ENCODE results near the gene CSMD2. TPM values are rescaled to one million over a fixed set of nuclear protein-coding genes. Genes with fewer than 3 reads are reported as not detected.

The CSMD2 gene
- total RNA-seq, 1 experiment from 2014 or later: 2.8 TPM

DNA sequence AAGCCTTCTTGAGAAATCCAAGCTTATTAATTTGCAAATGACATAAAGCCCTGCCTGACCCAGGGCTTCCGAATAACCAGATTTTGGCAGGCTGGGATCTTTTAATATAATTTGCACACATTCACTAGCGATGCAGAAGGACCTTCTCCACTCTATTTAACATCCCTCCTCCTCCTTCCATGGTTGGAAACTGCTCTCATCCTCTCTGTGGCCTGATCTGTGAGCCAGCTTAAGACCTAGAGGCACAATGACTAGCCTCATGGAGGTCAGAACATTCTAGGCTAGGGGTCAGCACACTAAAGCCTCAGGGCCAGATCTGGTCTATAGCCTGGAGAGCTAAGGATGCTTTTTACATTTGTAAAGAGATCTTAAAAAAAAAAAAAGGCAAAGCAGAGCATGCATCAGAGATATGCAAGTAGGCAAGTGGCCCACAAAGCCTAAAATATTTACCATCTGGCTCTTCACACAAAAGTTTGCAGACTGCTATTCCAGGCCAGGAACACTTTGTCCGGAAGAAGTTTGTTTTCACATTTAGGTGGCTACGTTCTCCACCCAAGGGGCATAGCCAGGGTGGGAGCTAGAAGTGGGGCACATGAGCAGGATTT is 439.4 kb downstream of the CSMD2 start:
- DNase-seq (ENCODE audit: low spot score): no peak
- Histone ChIP-seq H3K9me3 (ENCODE audit: low read depth, low read length, poor library complexity, severe bottlenecking) (no peaks in the 10 kb centered on the region), H3K27ac (ENCODE audit: low read depth, low read length, poor library complexity, severe bottlenecking) (no peak overlapping the region), H3K4me3 (ENCODE audit: low read depth, low read length, poor library complexity, severe bottlenecking) (no peak overlapping the region), H3K27me3 (replicated peaks; ENCODE audit: insufficient read depth, low read depth, low read length, poor library complexity) (peaks cover 10% of the 10 kb centered on the region), H3K36me3 (ENCODE audit: insufficient read depth, low read length, poor library complexity, severe bottlenecking) (no peaks in the 10 kb centered on the region), H3K4me1 (ENCODE audit: insufficient read depth, low read length, poor library complexity, severe bottlenecking) (no peaks in the 10 kb centered on the region)
- no peak for TF ChIP-seq EZH2 (IDR thresholded peaks at IDR 0.05; ENCODE audit: borderline replicate concordance, low read depth, low read length, poor library complexity, severe bottlenecking)
- TF ChIP-seq, protein P1, sequence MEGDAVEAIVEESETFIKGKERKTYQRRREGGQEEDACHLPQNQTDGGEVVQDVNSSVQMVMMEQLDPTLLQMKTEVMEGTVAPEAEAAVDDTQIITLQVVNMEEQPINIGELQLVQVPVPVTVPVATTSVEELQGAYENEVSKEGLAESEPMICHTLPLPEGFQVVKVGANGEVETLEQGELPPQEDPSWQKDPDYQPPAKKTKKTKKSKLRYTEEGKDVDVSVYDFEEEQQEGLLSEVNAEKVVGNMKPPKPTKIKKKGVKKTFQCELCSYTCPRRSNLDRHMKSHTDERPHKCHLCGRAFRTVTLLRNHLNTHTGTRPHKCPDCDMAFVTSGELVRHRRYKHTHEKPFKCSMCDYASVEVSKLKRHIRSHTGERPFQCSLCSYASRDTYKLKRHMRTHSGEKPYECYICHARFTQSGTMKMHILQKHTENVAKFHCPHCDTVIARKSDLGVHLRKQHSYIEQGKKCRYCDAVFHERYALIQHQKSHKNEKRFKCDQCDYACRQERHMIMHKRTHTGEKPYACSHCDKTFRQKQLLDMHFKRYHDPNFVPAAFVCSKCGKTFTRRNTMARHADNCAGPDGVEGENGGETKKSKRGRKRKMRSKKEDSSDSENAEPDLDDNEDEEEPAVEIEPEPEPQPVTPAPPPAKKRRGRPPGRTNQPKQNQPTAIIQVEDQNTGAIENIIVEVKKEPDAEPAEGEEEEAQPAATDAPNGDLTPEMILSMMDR (conservative IDR thresholded peaks at IDR 0.05; ENCODE audit: low read depth, low read length): no peak
- ChIA-PET CTCF (no interaction called here), POLR2A (ENCODE audit: low non-redundant PET) (no interaction called here)
- intact Hi-C loops (cut with micrococcal nuclease; ENCODE audit: unreplicated experiment): no loop called here
- BruUV-seq (replicated peaks): no TSS peak

DNA sequence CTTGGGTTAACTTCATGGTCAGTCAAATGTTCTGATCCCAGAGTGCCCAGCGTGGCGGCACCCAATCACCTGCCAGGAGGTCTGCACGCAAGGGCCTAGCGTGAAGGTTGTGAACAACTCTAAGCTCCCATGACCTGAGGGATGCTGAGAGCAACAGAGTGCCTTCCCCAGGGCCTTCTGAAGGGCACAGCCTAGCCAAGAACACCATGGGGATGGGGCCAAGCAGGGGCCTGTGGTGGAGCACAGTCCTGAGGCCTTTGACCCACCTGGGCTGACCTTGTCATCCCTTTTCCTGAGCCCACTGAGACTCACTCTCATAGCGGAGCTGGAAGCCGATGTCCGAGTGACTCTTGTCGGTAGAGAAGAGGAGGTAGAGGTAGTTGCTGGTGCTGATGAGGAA is 440.0 kb downstream of the CSMD2 start:
- Histone ChIP-seq H3K27me3 (replicated peaks; ENCODE audit: insufficient read depth, low read depth, low read length, poor library complexity) (peaks cover 4% of the 10 kb centered on the region), H3K27ac (ENCODE audit: low read depth, low read length, poor library complexity, severe bottlenecking) (no peak overlapping the region), H3K36me3 (ENCODE audit: insufficient read depth, low read length, poor library complexity, severe bottlenecking) (no peaks in the 10 kb centered on the region), H3K4me3 (ENCODE audit: low read depth, low read length, poor library complexity, severe bottlenecking) (no peak overlapping the region), H3K4me1 (ENCODE audit: insufficient read depth, low read length, poor library complexity, severe bottlenecking) (no peaks in the 10 kb centered on the region), H3K9me3 (ENCODE audit: low read depth, low read length, poor library complexity, severe bottlenecking) (no peaks in the 10 kb centered on the region)
- BruUV-seq (replicated peaks): no TSS peak
- TF ChIP-seq, protein P1 (conservative IDR thresholded peaks at IDR 0.05; ENCODE audit: low read depth, low read length): no peak
- no peak for TF ChIP-seq EZH2 (IDR thresholded peaks at IDR 0.05; ENCODE audit: borderline replicate concordance, low read depth, low read length, poor library complexity, severe bottlenecking)
- no peak for DNase-seq (ENCODE audit: low spot score)
- POLR2A ChIA-PET (ENCODE audit: low non-redundant PET): no interaction called here
- intact Hi-C loops (cut with micrococcal nuclease; ENCODE audit: unreplicated experiment): no loop called here
- CTCF ChIA-PET: no interaction called here

DNA sequence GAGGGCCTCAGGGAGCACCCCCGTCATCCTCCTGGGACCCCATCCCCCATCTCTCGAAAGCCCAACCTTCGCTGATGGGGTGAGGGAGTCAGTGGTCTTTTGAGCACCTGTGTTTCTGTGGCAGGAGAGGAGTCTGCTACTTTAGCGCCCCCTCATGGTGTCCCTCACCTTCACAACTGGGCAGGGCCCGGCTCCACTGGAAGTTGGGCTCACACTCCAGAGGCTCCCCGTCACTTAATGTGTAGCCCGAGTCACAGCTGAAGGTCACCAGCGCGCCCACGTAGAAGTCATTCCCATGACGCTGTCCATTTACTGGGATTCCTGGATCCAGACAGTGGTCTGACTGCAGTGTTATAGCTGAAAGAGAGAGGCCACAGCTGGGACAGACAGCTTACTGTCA is 440.7 kb downstream of the CSMD2 start:
- Histone ChIP-seq H3K36me3 (ENCODE audit: insufficient read depth, low read length, poor library complexity, severe bottlenecking) (no peaks in the 10 kb centered on the region), H3K27ac (ENCODE audit: low read depth, low read length, poor library complexity, severe bottlenecking) (no peak overlapping the region), H3K27me3 (replicated peaks; ENCODE audit: insufficient read depth, low read depth, low read length, poor library complexity) (no peaks in the 10 kb centered on the region), H3K4me1 (ENCODE audit: insufficient read depth, low read length, poor library complexity, severe bottlenecking) (no peaks in the 10 kb centered on the region), H3K9me3 (ENCODE audit: low read depth, low read length, poor library complexity, severe bottlenecking) (no peaks in the 10 kb centered on the region), H3K4me3 (ENCODE audit: low read depth, low read length, poor library complexity, severe bottlenecking) (no peak overlapping the region)
- intact Hi-C loops (cut with micrococcal nuclease; ENCODE audit: unreplicated experiment): no loop called here
- ChIA-PET POLR2A (ENCODE audit: low non-redundant PET) (no interaction called here), CTCF (no interaction called here)
- no peak for TF ChIP-seq EZH2 (IDR thresholded peaks at IDR 0.05; ENCODE audit: borderline replicate concordance, low read depth, low read length, poor library complexity, severe bottlenecking)
- TF ChIP-seq, protein P1 (conservative IDR thresholded peaks at IDR 0.05; ENCODE audit: low read depth, low read length): peak; percentile 34; the same call in 1 of the 2 replicates
- no peak for DNase-seq (ENCODE audit: low spot score)
- BruUV-seq (replicated peaks): no TSS peak
